Small intestine (tissue), 7 donors: Measurements from ENCODE around the gene BTF3L4. TPM values are rescaled to one million over a fixed set of nuclear protein-coding genes. Genes with fewer than 3 reads are reported as not detected.
"Not testable (repeated sequence)": the region's sequence is repeated elsewhere in the genome, so short reads cannot be mapped to it uniquely, and the experiment has no call there.

Experiments
- DNase-seq, 2 donors: peaks; one replicate each; pipeline versions ENCODE4 v3.0.0 to v3.0.0-alpha.2; 2013
- FAIRE-seq: peaks from 2 replicates; lab custom pipeline; 2012; peaks lifted over from hg19 to GRCh38; lab: Jason Lieb, UNC
- H3K27ac ChIP-seq, 3 donors: one replicate each; pipeline ENCODE4 v1.5.1; 2013; ENCODE audit warnings: low read length in 2 of 3, mild to moderate bottlenecking in 2 of 3, control low read depth in 1 of 3, inconsistent platforms in 1 of 3, low read depth in 1 of 3, moderate library complexity in 1 of 3
- H3K27me3 ChIP-seq, 3 donors: one replicate each; pipeline ENCODE4 v1.6.1; 2013; ENCODE audit warnings: low read length in 3 of 3, inconsistent platforms in 1 of 3; ENCODE audit not compliant: control insufficient read depth in 3 of 3, insufficient read depth in 3 of 3
- H3K36me3 ChIP-seq, 3 donors: one replicate each; pipeline ENCODE4 v1.6.1; 2013; ENCODE audit warnings: low read length in 3 of 3, inconsistent platforms in 1 of 3, low read depth in 1 of 3, mild to moderate bottlenecking in 1 of 3, moderate library complexity in 1 of 3; ENCODE audit not compliant: control insufficient read depth in 3 of 3, insufficient read depth in 2 of 3
- H3K4me1 ChIP-seq, 3 donors: one replicate each; pipeline ENCODE4 v1.6.1; 2013; ENCODE audit warnings: low read length in 2 of 3, inconsistent platforms in 1 of 3, low read depth in 1 of 3, mild to moderate bottlenecking in 1 of 3, moderate library complexity in 1 of 3; ENCODE audit not compliant: control insufficient read depth in 3 of 3, insufficient read depth in 2 of 3
- H3K4me3 ChIP-seq, 3 donors: one replicate each; pipeline ENCODE4 v1.5.1; 2013; ENCODE audit warnings: low read length in 3 of 3, control low read depth in 1 of 3, inconsistent platforms in 1 of 3, low read depth in 1 of 3, mild to moderate bottlenecking in 1 of 3, moderate library complexity in 1 of 3
- H3K9me3 ChIP-seq, 2 donors: one replicate each; pipeline ENCODE4 v1.6.1; 2013; ENCODE audit warnings: low read depth in 1 of 2, low read length in 1 of 2; ENCODE audit not compliant: control insufficient read depth in 2 of 2, insufficient read depth in 1 of 2
- WGBS, 3 donors: extraction: QIAGEN DNeasy Blood & Tissue Kit; methylation state at CpG; one replicate each; pipeline ENCODE4 v1.1.7; 2013; 5-methylcytosine and 5-hydroxymethylcytosine counted together
- polyA plus RNA-seq, 4 donors: library from polyadenylated mRNA; stranded (reverse) in 3 of 4; unstranded in 1 of 4; fragments of 200-250 nt in 3 of 4; fragments of 120-200 nt in 1 of 4; gene quantifications; one replicate each; pipeline versions ENCODE4 v1.2.1 to v1.2.3, GENCODE V29; 2013
- donor health status: healthy with polysubstance abuse.
- donor health status: control.
- donor health status: control.
- donor health status: Bipolar disorder and iron deficiency.
- donor health status: healthy.

BTF3L4 gene
- polyA plus RNA-seq, 4 donors = 9.2 to 34.7 (median 21.3) TPM

DNA sequence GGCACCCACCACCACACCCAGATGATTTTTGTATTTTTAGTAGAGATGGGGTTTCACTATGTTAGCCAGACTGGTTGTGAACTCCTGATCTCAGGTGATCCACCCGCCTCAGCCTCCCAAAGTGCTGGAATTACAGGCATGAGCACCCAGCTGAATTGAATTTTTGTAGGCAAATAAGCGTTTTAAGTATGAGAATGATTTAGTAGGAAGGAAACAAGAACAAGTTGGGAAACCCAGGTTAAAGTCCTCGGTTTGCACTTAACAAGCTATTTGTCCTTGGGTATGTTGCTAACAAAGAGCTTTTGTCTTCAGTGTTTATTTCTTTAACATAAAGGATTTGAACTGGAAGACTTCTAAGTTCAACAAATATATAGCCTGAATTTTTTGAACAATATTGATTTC is 23.9 kb downstream of the BTF3L4 start:
- peaks cover 2 to 34% (median 6%) of the 10 kb centered on the region in 3 donors for H3K36me3 ChIP-seq
- FAIRE-seq = no peak
- H3K27me3 ChIP-seq = no peaks in the 10 kb centered on the region
- WGBS, 3 donors = 24 to 60% (median 38%) methylated on average over 3 of the region's 3 CpGs
- H3K4me3 ChIP-seq = no peak overlapping the region
- no peak overlapping the region for H3K27ac ChIP-seq
- H3K4me1 ChIP-seq = no peaks in the 10 kb centered on the region
- no peaks in the 10 kb centered on the region for H3K9me3 ChIP-seq
- DNase-seq = peak; percentile 70 to 87

DNA sequence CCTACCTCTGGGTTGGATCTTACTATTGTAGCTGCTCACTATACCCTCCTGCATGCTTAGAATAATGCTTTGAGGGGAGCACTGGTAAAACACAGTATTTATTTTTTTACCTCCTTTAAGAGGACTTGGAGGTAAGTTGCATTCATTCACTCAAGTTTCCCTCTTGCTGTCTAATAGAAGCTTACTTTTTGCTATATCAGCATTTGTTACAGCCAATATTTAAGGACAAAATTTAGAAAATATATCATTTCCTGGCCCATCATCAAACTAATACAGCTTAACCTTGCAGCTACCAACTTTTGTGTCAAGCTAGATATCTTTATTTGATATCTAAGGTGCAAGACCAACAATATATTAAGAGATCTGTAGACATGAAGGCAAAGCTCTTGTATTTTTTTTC is 31.8 kb downstream of the BTF3L4 start:
- H3K36me3 ChIP-seq = peaks cover 2 to 26% (median 2%) of the 10 kb centered on the region in 3 donors
- not testable (repeated sequence) for H3K9me3 ChIP-seq, H3K27me3 ChIP-seq, H3K27ac ChIP-seq, FAIRE-seq, DNase-seq, H3K4me3 ChIP-seq, H3K4me1 ChIP-seq

DNA sequence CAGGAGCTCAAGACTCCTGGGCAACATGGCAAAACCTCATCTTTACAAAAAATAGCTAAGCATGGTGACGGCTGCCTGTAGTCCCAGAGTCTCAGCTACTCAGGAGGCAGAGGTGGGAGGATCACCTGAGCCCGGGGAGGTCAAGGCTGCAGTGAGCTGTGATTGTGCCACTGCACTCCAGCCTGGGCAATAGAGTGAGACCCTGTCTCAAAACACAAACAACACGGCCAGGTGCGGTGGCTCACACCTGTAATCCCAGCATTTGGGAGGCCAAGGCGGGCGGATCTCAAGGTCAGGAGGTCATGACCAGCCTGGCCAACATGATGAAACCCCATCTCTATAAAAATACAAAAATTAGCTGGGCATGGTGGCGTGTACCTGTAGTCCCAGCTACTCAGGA is 38.2 kb downstream of the BTF3L4 start:
- FAIRE-seq = not testable (repeated sequence)

DNA sequence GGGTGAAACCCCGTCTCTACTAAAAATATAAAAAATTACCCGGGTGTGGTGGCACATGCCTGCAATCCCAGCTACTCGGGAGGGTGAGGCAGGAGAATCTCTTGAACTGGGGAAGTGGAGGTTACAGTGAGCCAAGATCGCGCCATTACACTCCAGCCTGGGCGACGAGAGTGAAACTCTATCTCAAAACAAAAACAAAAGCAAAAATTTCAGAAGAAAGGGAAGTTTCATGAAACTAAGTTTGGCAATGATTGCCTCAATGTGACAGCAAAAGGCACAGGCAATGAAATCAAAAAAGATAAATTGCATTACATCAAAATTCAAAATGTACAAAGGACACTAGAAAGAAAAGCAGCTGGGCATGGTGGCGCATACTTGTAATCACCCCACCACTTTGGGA is 40.1 kb downstream of the BTF3L4 start:
- no peaks in the 10 kb centered on the region for H3K4me1 ChIP-seq
- H3K27me3 ChIP-seq = peaks cover 0 to 2% (median 0%) of the 10 kb centered on the region in 3 donors
- no peaks in the 10 kb centered on the region for H3K9me3 ChIP-seq
- WGBS, 3 donors = 54 to 66% (median 55%) methylated on average over 8 of the region's 8 CpGs
- DNase-seq (no peak), FAIRE-seq (no peak)
- H3K4me3 ChIP-seq = no peak overlapping the region
- no peak overlapping the region for H3K27ac ChIP-seq
- H3K36me3 ChIP-seq = peaks cover 0 to 7% (median 0%) of the 10 kb centered on the region in 3 donors

More for the DNA sequence above, 38.2 kb downstream of the BTF3L4 start:
- not testable (repeated sequence) for DNase-seq, H3K27me3 ChIP-seq, H3K9me3 ChIP-seq, H3K4me1 ChIP-seq, H3K27ac ChIP-seq, H3K4me3 ChIP-seq, H3K36me3 ChIP-seq
- WGBS, 3 donors = 80 to 91% (median 87%) methylated on average over 7 of the region's 7 CpGs

DNA sequence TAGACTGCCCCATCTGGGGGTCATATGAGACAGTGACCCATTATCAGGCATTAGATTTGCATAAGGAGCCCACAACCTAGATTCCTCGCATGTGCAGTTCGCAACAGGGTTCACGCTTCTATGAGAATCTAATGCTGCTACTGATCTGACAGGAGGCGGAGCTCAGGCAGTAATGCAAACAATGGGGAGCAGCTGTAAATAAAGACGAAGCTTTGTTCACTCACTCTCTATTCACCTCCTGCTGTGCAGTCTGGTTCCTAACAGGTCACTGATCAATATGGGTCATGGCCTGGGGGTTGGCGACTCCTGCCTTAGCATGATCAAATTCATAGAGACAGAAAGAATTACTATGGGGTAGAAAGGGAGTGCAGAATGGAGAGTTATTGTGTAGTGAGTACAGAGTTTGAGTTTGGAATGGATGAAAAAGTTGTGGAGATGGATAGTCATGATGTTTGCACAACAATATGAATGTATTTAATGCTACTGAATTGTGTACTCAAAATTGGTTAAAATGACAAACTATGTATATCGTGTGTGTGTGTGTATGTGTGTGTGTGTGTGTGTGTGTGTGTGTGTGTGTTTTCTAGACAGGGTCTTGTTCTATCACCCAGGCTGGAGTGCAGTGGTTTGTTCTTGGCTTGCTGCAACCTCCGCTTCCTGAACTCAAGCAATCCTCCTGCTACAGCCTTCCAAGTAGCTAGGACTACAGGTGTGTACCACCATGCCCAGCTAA is 42.2 kb downstream of the BTF3L4 start:
- no peak for DNase-seq
- Histone ChIP-seq H3K4me1 (no peaks in the 10 kb centered on the region), H3K36me3 (no peaks in the 10 kb centered on the region), H3K27me3 (peaks cover 0 to 2% (median 0%) of the 10 kb centered on the region in 3 donors), H3K27ac (no peak overlapping the region), H3K9me3 (no peaks in the 10 kb centered on the region), H3K4me3 (no peak overlapping the region)
- FAIRE-seq = no peak
- 29 to 50% (median 36%) methylated on average over 8 of the region's 8 CpGs for WGBS, 3 donors

DNA sequence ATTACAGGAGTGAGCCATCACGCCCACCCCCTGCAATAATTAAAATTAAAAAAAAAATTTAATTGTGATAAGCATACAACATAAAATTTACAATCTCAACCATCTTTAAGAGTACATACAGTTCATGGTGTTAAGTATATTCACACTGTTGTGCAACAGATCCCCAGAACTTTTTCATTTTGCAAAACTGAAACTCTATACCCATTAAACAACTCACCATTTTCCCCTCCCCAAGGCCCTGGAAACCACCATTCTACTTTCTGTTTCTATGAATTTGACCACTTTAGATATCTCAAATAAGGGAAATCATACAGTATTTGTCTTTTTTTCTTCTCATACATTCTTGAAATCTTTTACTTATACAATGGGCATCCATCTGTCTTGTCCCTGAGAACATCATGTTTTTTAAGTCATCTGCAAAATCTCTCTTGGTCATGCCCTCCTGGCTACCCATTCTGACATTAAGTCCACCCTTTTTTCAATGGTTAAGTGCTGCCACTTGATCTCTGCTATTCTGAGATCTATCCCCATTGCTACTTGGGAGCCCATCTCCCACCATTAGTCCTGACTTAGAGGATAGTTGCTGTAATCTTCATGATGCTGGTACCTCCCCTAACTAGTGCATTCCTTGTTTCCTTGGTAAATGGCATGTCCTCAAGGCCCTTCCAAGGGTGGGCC is 46.4 kb downstream of the BTF3L4 start:
- no peak for FAIRE-seq
- no peak for DNase-seq
- no peaks in the 10 kb centered on the region for H3K36me3 ChIP-seq
- no peaks in the 10 kb centered on the region for H3K9me3 ChIP-seq
- 80 to 100% (median 95%) methylated on average over 1 of the region's 1 CpG for WGBS, 3 donors
- no peak overlapping the region for H3K4me3 ChIP-seq
- H3K27me3 ChIP-seq = peaks cover 0 to 2% (median 0%) of the 10 kb centered on the region in 3 donors
- no peaks in the 10 kb centered on the region for H3K4me1 ChIP-seq
- H3K27ac ChIP-seq = no peak overlapping the region

DNA sequence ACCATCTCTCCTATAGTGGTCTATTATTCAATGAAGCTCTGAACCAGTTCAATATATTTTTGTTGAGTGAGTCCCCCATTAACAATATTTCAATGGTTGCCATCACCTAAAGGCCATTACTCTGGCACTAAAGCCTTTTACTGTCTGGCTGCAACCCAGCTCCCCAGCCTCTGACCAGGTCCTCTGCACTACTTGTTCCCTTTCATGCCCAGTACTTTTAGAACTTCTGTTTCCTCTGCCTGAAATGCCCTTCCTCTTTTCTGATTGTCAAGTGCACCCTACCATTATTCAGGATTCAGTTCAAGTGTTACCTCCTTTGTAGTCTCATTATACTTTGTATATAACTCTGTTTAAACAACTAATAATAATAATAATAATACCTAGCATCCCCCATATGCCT is 55.4 kb downstream of the BTF3L4 start:
- Histone ChIP-seq H3K4me1 (no peaks in the 10 kb centered on the region), H3K36me3 (no peaks in the 10 kb centered on the region), H3K4me3 (no peak overlapping the region), H3K27ac (no peak overlapping the region), H3K27me3 (no peaks in the 10 kb centered on the region), H3K9me3 (no peaks in the 10 kb centered on the region)
- DNase-seq (no peak), FAIRE-seq (no peak)

DNA sequence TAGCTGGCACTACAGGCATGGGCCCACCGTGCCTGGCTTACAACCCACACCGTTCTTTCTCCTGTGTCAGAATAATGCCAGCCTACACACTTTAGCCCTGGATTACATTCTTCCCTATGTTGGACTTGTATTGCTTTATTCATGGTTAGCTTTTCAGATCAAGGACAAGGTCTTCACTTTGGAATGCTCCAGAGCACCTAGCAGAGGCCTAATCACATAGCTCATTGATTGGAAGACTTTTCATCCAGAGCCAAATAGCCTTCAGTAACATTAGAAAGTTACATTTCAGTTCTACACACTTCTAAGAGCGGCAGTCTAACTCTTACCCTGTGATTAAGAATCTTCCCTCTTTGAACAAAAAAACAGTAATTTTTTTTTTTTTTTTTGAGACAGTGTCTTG is 56.4 kb downstream of the BTF3L4 start:
- Histone ChIP-seq H3K4me1 (no peaks in the 10 kb centered on the region), H3K9me3 (no peaks in the 10 kb centered on the region), H3K27ac (no peak overlapping the region), H3K27me3 (no peaks in the 10 kb centered on the region), H3K4me3 (no peak overlapping the region), H3K36me3 (no peaks in the 10 kb centered on the region)
- no peak for FAIRE-seq
- WGBS, 3 donors = 92 to 98% (median 96%) methylated on average over 3 of the region's 3 CpGs
- no peak for DNase-seq
